Myocyte (in vitro differentiated cells): ENCODE results near the gene S1PR5. TPM values are rescaled to one million over a fixed set of nuclear protein-coding genes. Genes with fewer than 3 reads are reported as not detected.
A peak's percentile ranks its signal among the peaks of the same experiment; 100 is the strongest.

Experiments
- DNase-seq: peaks from one replicate; pipeline ENCODE4 v3.0.0-alpha.2; 2012; ENCODE audit warnings: low read depth
- total RNA-seq: library from RNA; depleted of rRNA; stranded (reverse); fragments of >200 nt; gene quantifications from 2 replicates; pipeline ENCODE4 v1.2.3, GENCODE V29; 2014

S1PR5 gene
- total RNA-seq, 1 donor from 2014 or later, result 0.21 TPM

DNA sequence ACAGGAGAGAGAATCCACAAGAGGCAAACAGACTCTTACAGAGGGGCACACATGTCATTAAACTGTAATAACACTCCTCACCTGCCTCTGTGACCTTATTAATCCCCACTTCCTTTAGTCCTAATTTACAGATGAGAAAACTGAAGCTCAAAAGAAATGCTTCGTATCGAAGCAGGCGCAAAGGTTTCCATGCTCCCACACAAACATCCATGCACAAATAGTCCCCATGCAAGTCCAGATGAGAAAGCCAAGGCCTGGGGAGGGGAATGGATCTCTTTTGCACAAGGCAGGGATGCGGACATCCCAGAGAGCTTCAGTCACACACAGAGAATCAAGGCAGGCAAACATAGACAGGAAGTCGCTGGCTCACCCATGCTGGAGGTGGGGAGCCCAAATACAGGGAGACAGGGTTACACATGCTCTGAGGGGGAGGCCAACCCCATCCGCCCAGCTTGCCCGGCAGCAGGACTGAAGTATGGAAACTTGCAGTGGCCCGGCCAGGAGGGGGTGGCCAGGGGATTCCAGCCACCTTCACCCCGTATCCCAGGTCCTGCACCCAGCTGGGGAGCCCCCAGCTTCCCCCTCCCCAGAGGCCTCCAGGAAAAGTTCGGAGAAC, 468 bp downstream of the S1PR5 start:
- DNase-seq, result no peak

DNA sequence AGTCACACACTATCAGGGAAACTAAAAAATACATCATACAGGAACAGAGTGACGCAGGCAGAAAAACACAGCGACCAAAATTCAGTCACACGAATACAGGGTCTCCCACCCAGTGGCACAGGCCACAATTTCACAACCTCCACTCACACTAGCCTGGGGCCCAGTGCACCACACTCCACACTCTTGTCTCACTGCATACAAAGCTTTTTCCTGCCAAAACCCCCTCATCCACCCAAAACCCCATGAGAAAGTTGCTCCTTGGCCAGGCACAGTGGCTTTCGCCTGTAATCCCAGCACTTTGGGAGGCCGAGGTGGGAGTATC, 1.2 kb downstream of the S1PR5 start:
- no peak for DNase-seq

DNA sequence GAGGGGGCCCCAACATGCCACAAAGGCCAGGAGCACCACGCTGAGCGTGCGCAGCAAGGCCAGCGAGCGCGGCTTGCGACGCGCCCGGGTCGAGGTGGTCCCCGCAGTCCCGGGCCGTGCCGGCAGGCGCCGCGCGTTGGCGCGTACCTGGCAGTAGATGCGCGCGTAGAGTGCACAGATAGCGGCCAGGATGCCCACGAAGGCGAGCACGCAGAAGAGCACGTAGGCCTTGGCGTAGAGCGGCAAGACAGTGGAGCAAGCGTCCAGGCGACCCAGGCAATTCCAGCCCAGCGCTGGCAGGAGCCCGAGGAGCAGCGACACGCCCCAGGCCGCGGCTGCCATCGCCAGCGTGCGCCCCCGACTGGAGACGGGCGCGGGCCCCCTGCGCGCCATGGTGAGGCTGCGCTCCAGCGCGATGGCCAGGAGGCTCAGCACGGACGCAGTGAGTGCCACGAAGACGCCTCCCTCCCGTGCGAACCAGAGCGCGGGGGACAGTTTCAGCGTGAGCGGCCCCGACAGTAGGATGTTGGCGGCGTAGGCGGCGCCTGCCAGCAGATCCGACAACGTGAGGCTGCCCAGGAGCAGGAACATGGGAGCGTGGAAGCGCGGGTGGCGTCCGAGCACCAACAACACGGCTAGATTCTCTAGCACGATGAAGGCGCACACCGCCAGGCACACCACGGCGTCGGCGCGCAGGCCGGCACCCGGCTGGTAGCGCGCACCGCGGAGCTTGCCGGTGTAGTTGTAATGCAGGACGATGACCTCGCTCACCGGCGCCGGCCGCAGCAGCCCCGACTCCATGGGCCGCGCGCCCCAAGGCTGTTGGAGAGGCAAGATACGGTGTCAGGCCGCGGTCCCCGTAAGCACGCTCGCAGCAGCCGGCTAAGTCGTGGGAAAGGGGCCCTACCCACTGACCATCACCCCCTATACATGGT, 2.8 kb downstream of the S1PR5 start:
- DNase-seq, result no peak

DNA sequence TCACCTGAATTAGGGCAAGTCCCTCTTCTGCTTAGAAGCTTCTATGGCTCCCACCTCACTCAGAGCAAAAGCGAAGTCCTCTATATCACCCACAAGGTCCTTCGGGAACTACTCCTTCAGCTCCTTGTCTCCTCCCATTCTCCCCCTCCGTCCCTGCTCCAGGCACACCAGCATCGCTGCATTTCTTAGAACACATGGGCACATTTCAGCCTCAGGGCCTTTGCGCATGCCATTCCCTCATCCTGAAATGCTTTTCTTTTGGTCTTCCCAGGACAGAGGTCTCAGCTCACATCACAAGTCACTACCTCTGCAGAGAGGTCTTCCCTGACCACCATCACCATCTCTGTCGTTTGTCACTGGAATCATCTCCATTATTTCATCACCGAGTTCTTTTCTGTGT, 4.0 kb downstream of the S1PR5 start:
- no peak for DNase-seq

DNA sequence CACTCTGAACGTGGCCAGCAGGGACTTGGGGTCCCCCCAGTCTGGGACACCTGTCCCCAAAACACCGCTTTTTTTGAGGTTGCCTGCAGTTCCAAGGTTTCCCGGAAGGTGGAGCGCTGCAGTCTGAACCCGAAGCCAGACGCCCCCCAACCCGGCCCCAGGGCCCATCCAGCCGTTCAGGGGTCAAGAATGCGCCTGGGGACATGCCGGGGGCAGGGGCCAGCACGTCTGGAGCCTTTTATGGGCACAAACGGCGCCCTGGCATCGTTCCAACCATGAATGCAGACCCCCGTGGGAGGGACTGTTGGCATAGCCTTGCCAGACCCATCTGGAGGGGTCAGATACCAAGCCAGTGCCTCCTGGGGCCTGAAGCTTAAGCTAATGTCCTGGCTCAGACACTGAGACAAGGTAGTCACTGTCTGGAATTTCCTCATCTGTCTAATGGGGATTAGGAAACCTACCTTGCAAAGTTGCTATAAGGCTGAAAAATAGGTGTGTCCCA, 6.9 kb downstream of the S1PR5 start:
- no peak for DNase-seq

DNA sequence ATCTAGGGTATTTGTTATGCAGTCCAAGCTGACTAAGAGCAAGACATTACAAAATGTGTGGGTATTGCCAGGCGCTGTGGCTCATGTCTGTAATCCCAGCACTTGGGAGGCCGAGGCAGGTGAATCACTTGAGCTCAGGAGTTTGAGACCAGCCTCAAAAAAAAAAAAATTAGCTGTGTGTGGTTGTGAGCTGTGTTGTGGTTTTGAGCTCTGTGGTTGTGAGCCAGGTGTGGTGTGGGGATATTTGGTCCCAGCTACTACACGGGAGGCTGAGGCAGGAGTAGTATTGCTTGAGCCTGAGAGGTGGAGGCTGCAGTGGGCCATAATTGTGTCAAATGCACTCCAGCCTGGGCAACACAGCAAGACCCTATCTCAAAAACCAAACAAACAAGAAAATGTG, 8.5 kb downstream of the S1PR5 start:
- DNase-seq, result no peak

DNA sequence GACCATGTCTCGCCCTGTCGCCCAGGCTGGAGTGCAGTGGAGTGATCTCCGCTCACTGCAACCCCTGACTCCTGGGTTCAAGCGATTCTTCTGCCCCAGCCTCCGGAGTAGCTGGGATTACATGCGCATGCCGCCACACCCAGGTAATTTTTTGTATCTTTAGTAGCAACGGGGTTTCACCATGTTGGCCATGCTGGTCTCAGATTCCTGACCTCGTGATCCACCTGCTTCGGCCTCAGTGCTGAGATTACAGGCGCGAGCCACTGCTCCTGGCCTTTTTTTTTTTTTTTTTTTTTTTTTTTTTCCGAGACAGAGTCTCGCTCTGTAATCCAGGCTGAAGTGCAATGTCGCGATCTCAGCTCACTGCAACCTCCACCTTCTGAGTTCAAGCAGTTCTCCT, 9.2 kb downstream of the S1PR5 start:
- DNase-seq, result no peak

DNA sequence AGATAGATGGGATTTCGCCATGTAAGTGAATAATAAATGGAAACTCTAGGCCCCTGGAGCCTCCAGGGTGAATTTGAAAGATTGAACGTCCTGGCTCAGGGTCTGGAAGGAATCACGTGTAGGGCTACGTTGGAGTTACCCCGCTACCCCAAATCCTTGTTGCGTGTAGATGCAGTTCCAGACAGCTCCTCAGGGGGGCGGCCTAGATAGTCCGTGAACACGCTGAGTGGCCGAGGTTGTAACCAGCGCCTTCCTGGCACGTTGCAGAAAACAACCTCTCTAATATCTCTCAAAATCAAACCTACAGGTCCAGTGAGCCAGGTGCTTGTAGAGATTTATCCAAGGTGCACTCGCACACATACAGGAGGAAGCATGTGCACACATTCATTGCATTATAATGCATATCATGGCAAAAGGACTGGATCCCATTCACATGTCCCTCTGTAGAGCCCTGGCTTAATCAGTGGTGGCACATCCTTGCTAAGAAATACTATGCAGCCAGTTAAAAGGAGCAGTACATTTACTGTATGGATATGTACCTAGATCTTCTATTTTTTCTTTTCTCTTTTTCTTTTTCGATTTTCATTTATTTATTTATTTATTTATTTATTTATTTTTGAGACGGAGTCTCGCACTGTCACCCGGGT, 11.5 kb downstream of the S1PR5 start:
- peak; percentile 36 for DNase-seq

DNA sequence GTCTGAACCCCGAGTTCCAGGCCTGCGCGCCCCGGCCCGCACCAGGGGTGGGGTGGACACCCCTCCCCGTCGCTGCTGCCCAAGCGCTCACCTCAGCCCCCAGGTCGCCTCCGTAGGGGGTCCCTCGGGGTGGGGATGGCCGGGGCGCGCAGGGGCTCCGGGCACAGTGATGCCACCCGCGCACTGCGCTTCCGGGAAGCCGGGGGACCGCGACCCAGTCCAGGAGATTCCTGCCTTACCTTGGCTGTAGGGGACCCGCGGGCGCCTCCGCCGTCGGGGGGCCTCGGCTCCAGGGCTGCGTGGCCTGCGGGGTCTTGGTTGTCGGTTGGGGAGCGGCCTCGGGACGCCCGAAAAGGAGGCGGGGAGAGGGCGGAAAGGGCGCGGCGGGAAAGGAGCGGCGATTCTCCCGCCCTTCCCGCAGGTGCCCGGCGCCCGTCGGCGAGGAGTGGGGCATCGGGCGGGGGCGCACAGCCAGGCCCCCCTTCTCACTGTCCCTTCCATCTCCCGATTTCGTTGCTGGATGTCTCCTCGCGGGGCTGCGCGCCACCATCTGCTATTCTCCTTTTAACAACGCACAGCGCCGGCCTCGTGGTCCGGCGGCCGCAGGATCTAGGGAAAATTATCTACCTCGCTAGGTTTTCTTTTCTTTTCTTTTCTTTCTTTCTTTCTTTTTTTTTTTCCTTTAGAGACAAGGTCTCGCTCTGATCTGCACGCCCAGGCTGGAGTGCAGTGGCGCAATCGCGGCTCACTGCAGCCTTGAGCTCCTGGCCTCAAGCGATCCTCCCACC, 14.1 kb downstream of the S1PR5 start, which contains the start of gene KEAP1:
TSS of gene KEAP1 (minus strand) at position 355 of the 788 bp plus-strand sequence. CDS start 3,323 bp downstream, outside the sequence.
- no peak for DNase-seq

DNA sequence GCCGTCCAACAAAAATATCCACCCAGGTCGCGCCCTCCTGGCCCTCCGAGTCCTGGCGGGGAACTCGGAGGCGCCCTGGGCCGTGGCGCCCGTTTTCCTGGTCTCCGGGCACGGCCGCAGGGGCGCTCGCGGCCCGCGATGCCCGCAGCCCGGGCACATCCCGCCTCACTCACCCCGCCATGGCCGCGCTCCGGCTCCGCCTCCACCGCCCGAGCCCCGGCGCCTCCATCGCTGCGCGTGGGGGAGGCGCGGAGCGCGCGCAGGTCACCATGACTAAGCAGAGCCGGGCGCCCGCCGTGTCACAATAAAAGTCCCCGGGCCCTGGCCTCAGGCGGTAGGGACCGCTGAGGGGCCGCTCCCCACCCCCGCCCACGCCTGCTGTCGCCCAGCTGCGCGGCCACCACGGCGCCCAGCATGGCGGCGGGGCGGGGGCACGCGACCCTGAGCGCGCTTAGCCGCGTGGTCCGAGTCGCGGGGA, 14.7 kb downstream of the S1PR5 start:
- peak; percentile 93 for DNase-seq

DNA sequence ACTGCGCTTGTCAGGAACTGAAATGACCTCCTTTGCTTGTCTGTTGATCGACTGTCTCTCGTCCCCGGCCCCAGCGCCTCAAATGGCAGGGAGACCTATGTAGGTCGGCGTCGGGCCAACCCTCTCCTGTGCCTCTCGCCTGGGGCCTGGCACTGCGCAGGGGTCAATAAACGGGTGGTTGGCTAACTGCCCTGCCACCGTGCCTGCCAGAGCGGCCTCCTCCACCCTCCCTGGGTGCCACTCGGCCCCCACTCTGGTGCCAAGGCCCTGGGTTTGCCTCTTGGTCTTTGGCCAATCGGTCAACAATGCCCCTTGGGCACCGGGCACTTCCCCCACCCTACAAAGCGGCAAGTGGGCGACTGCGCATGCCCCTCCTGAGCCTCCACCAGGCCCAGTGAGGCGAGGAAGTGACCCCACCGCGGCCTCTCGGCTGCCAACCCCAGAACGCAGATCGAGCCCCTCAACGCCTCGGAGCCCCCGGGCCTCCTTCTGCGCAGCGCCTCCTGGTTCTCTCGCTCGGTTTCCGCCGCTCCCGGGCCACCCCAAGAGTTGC, 15.2 kb downstream of the S1PR5 start:
- DNase-seq, result peak; percentile 86

DNA sequence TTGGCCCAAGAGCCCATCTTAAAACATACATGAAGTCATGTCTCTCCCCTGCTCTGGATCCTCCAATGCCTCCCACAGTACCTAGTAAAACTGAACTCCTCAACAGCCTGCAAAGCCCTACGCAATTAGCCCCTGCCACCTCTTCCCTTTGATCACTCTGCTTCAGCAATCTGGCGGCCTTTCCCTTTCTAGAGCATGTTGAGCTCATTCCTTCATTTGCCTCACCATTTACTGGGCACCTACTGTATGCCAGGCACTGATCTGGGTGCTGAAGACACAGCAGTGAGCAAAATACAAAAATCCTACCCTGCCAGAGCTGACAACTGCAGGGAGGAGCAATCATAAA, 17.0 kb downstream of the S1PR5 start:
- no peak for DNase-seq

DNA sequence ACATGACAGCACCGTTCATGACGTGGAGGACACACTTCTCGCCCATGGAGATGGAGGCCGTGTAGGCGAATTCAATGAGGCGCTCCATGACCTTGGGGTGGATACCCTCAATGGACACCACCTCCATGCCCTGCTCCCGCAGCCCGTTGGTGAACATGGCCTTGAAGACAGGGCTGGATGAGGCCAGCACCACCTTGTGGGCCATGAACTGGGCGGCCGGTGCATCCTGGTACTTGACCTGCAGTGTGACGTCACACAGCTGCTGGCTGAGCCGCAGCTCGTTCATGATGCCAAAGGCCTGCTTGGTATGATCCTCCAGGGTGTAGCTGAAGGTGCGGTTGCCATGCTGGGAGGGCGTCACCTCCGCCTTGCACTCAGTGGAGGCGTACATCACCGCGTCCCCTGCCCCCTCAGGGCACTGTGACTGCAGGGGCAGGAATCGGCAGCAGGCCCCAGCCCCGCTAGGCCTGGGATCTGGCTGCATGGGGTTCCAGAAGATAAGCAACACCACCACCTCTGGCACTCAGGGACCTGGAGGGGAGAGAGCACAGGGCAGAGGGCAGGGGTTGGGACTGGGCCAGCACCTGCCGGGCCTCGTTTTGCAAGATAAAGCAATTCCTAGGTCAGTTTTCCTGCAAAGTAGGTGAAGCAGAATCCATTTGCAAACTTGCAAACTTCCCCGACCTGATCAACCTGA, 17.5 kb downstream of the S1PR5 start:
- DNase-seq, result no peak

DNA sequence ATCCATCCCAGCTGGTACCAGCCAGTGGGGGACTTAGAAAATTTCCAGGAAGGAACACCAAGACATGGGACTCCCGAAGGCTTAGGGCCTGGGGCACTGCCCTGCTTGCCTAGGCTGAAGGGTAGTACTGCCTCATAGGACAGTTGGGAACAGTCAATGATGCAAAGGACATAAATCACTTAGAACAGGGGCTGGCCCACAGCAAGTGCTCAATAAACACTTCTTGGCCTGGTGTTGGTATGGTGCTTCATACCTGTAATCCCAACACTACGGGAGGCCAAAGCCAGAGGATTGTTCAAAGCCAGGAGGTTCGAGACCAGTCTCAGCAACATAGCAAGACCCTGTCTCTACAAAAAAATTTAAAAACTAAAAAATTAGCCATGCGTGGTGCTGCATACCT, 19.9 kb downstream of the S1PR5 start:
- DNase-seq, result no peak

DNA sequence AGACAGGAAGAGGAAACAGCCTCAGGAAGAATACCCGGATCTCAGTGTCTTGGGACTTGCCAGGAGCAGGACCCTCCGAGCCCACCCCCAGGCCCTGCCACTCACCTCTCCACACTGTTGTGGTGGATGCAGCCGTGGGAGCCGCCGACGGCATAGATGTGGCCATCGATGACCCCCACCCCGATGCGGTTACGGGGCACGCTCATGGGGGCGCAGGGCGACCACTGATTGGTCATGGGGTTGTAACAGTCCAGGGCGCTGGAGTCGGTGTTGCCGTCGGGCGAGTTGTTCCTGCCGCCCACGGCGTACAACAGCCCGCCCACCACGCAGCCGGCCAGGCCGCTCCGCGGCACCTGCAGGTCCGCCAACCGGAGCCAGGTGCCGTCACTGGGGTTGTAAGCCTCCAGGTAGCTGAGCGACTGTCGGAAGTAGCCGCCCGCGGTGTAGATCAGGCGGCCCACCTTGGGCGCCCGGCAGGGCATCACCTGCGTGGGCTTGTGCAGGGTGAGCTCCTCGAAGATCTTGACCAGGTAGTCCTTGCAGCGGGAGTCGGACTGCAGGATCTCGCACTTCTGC, 25.7 kb downstream of the S1PR5 start:
- no peak for DNase-seq

DNA sequence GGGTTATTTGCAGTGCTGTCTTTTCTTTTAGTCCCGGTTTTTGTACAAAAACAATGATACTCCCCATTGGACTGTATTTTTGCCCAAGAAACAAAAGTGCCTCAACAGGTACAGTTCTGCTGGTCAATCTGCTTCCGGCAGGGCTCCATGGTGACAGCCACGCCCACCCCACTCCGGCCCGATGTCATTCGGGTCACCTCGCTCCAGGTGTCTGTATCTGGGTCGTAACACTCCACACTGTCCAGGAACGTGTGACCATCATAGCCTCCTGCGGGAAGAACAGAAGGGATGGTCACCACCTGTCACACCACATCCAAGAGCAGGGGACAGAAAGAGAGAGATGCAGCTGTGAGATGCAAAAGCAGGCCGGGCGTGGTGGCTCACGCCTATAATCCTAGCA, 30.7 kb downstream of the S1PR5 start:
- DNase-seq, result peak; percentile 49

DNA sequence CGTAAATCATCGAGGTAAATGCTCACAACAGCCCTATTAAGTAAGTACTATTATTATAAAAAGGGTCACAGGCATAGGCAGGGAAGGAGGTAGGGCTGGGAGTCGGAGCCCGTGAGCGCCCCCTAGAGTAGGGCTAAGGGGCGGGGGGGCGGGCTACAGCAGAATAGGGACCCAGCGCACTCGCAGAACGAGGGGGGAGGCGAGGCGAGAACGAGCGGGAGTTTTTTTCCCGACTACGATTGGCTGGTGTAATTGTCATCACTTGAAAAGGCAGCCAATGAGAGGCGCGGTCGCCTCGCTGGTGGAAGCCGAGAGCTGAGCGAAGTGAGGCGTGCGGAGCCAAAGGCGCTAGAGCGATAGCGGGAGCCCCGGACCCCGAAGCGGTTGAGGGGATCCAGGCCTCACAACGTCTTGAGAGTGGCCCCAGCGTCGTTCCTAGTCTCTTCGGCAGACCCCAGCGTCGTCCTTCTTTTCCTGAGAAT, 38.3 kb downstream of the S1PR5 start:
- DNase-seq, result peak; percentile 72

DNA sequence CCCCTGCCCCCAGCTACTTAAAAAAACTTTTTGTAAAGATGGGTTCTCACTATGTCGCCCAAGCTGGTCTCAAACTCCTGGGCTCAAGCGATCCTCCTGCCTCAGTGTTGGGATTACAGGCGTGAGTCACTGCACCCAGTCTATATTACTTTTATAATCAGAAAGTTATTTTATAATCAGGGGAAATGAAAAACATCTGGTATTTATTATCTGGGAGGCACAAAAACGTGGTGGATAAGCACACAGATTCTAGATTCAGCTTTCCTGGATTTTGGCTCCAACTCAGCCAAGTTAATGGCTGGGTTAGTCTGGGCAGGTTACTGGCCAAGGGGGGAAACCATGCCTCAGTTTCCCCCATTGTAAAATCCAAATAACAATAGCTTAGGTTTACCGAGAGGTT, 38.8 kb downstream of the S1PR5 start:
- no peak for DNase-seq

DNA sequence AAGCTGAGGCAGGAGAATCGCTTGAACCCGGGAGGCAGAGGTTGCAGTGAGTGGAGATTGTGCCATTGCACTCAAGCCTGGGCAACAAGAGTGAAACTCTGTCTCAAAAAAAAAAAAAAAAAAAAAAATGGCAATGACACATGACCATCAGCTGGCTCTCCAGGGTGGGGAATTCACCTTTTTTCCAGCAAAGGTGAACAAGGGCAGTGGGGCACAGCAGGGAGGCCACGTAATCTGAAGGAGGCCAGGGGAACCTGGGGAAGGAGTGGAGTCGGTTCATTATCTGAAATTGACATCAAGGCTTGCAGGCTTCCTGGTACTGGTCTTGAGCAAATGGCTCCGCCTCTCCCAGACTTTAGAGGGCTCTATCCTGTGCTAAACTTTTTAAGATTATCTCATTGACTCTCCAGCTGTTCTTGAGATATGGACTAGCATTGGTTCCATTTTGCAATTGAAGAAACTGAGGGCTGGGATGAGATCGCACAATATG, 42.2 kb downstream of the S1PR5 start:
- DNase-seq, result no peak

DNA sequence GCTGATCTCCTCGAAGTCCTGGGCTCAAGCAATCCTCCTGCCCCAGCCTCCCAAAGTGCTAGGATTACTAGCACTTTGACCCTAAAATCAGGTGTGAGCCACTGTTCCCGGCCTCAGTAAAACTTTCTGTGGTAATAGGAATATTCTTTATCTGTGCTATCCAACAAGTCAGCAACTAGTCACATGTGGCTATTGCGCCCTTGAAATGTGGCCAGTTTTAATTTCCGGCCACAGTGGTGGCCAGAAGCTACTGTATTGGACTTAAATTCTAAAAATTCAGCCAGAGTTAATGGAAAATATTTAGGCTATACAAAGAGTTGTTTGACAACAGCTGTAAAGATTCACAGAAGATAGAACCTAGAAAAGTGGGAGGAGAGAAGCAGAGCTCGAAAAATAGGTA, 44.1 kb downstream of the S1PR5 start:
- no peak for DNase-seq
